HG03442 (cell line): ENCODE data around the gene PLEKHG4B.

Experiments used
- ATAC-seq: cut with Tn5 transposase; IDR thresholded peaks from one replicate; pipeline ENCODE4 v1.9.1; 2021; ENCODE audit warnings: mild to moderate bottlenecking, moderate library complexity; ENCODE audit not compliant: unreplicated experiment

The PLEKHG4B gene

GRCh38 chr5:128446-128845 lies 36.5 kb downstream of the PLEKHG4B start:
- ATAC-seq, result no peak

GRCh38 chr5:129148-129547 lies 37.2 kb downstream of the PLEKHG4B start:
- ATAC-seq, result no peak

- no peak for ATAC-seq
These were observed 37.9 kb downstream of the PLEKHG4B start for GRCh38 chr5:129820-130219.

- ATAC-seq, result no peak
These were observed 38.7 kb downstream of the PLEKHG4B start for GRCh38 chr5:130601-131131.

- no peak for ATAC-seq
These were observed 44.9 kb downstream of the PLEKHG4B start for GRCh38 chr5:136901-137300.

GRCh38 chr5:137741-138140 lies 45.8 kb downstream of the PLEKHG4B start:
- ATAC-seq, result no peak

GRCh38 chr5:138936-139335 lies 47.0 kb downstream of the PLEKHG4B start:
- ATAC-seq, result no peak

- ATAC-seq, result no peak
These were observed 47.8 kb downstream of the PLEKHG4B start for GRCh38 chr5:139579-140442.

- ATAC-seq, result no peak
These were observed 48.5 kb downstream of the PLEKHG4B start for GRCh38 chr5:140443-140829.

- ATAC-seq, result no peak
These were observed 49.2 kb downstream of the PLEKHG4B start for GRCh38 chr5:141211-141610.

GRCh38 chr5:141761-142160 lies 49.8 kb downstream of the PLEKHG4B start:
- no peak for ATAC-seq

- no peak for ATAC-seq
These were observed 50.4 kb downstream of the PLEKHG4B start for GRCh38 chr5:142246-142810.

- no peak for ATAC-seq
These were observed 51.1 kb downstream of the PLEKHG4B start for GRCh38 chr5:143041-143440.

- no peak for ATAC-seq
These were observed 53.0 kb downstream of the PLEKHG4B start for GRCh38 chr5:144941-145340.

- no peak for ATAC-seq
These were observed 53.8 kb downstream of the PLEKHG4B start for GRCh38 chr5:145585-146323.

GRCh38 chr5:147751-148150 lies 55.8 kb downstream of the PLEKHG4B start:
- no peak for ATAC-seq

- ATAC-seq, result no peak
These were observed 57.9 kb downstream of the PLEKHG4B start for GRCh38 chr5:149745-150485.

GRCh38 chr5:150746-151145 lies 58.8 kb downstream of the PLEKHG4B start:
- no peak for ATAC-seq

- ATAC-seq, result no peak
These were observed 60.1 kb downstream of the PLEKHG4B start for GRCh38 chr5:152077-152476.

- ATAC-seq, result no peak
These were observed 61.3 kb downstream of the PLEKHG4B start for GRCh38 chr5:153256-153655.

GRCh38 chr5:154236-154635 lies 62.3 kb downstream of the PLEKHG4B start:
- ATAC-seq, result no peak
